Body of pancreas (tissue), 4 donors: Measurements from ENCODE around the gene B3GAT3. TPM values are rescaled to one million over a fixed set of nuclear protein-coding genes. Genes with fewer than 3 reads are reported as not detected.
"Not testable (repeated sequence)": the region's sequence is repeated elsewhere in the genome, so short reads cannot be mapped to it uniquely, and the experiment has no call there.

Experiments
- ATAC-seq: fragments of 150-250 bp; one replicate; pipeline ENCODE4 v1.9.1; 2016
- DNase-seq, 4 donors: peaks; one replicate each; pipeline ENCODE4 v3.0.0-alpha.2; 2019
- H3K27ac ChIP-seq, 4 donors: fragments of 200-600 bp; sonication (generic); 1 replicate in 3 of 4; 2 replicates in 1 of 4; pipeline versions ENCODE4 v1.5.1 to v1.6.1; 2016 to 2019; ENCODE audit warnings: mild to moderate bottlenecking in 1 of 4, mixed read lengths in 1 of 4, moderate library complexity in 1 of 4
- H3K27me3 ChIP-seq, 2 donors: fragments of 200-600 bp; sonication (generic); one replicate each; pipeline ENCODE4 v1.6.0; 2016; ENCODE audit warnings: mild to moderate bottlenecking in 1 of 2
- H3K36me3 ChIP-seq, 2 donors: fragments of 200-600 bp; sonication (generic); replicated peaks in 1 of 2; 2 replicates each; pipeline ENCODE4 v1.5.1; 2016; ENCODE audit warnings: low read depth in 2 of 2; ENCODE audit not compliant: insufficient read depth in 1 of 2
- H3K4me1 ChIP-seq: fragments of 200-600 bp; sonication (generic); one replicate; pipeline ENCODE4 v1.6.0; 2016
- H3K4me3 ChIP-seq, 2 donors: fragments of 200-600 bp; sonication (generic); 1 replicate in 1 of 2; 2 replicates in 1 of 2; pipeline ENCODE4 v1.5.1; 2016 to 2019
- H3K9me3 ChIP-seq, 3 donors: fragments of 200-600 bp; sonication (generic); 1 replicate in 2 of 3; 2 replicates in 1 of 3; pipeline ENCODE4 v1.5.1; 2016
- POLR2A ChIP-seq, 3 donors: fragments of 450-650 bp; IDR thresholded peaks; one replicate each; pipeline ENCODE4 v1.6.1; 2016; ENCODE audit warnings: antibody characterized with exemption in 3 of 3, mild to moderate bottlenecking in 2 of 3
- WGBS, 2 donors: methylation state at CpG; one replicate each; pipeline ENCODE4 v1.1.5; 2017; 5-methylcytosine and 5-hydroxymethylcytosine counted together
- intact Hi-C: fragments of 100-400 bp; cut with DNase I; formaldehyde crosslinking; loops from one replicate; pipeline ENCODE4 v1.15.1; 2023
- total RNA-seq, 2 donors: library from RNA; depleted of rRNA; stranded (reverse); fragments of >200 nt; gene quantifications; one replicate each; pipeline ENCODE4 v1.1.0, GENCODE V29; 2016
- TF ChIP-seq, protein P1 (sequence below), 7 experiments: fragments of 450-650 bp in 4 of 7; fragments of 200-600 bp in 3 of 7; sonication (generic) in 3 of 7; IDR thresholded peaks; one replicate each; pipeline ENCODE4 v1.5.1; 2016 to 2019; ENCODE audit warnings: antibody characterized with exemption in 7 of 7

Gene B3GAT3
- total RNA-seq, 2 donors from 2014 or later: 17.1 to 63.0 TPM

DNA sequence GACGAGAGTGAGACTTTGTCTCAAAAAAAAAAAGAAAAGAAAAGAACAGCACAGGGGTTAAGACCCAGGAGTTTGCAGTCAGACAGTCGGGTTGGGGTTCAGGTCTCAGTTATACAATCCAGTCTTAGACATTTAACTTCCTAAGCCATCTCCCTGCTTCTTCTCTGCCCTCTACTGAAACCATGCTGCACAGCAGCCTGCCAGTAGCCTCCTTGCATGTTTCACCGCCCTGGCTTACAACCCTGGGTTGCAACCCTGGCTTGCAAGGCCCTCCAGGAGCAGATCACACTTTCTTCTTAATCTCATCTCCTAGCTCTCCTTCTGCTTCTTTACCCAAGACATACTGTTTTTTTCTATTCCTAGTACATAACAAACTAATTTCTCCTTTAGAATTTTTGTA lies 5.9 kb upstream of the B3GAT3 start:
- Histone ChIP-seq H3K27me3 (no peaks in the 10 kb centered on the region), H3K27ac (no peak overlapping the region), H3K9me3 (no peaks in the 10 kb centered on the region), H3K4me3 (no peak overlapping the region), H3K4me1 (no peaks in the 10 kb centered on the region), H3K36me3 (peaks cover 36 to 64% of the 10 kb centered on the region in 2 donors)
- intact Hi-C loops: no loop called here
- TF ChIP-seq POLR2A (IDR thresholded peaks at IDR 0.05): no peak
- TF ChIP-seq, protein P1, sequence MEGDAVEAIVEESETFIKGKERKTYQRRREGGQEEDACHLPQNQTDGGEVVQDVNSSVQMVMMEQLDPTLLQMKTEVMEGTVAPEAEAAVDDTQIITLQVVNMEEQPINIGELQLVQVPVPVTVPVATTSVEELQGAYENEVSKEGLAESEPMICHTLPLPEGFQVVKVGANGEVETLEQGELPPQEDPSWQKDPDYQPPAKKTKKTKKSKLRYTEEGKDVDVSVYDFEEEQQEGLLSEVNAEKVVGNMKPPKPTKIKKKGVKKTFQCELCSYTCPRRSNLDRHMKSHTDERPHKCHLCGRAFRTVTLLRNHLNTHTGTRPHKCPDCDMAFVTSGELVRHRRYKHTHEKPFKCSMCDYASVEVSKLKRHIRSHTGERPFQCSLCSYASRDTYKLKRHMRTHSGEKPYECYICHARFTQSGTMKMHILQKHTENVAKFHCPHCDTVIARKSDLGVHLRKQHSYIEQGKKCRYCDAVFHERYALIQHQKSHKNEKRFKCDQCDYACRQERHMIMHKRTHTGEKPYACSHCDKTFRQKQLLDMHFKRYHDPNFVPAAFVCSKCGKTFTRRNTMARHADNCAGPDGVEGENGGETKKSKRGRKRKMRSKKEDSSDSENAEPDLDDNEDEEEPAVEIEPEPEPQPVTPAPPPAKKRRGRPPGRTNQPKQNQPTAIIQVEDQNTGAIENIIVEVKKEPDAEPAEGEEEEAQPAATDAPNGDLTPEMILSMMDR (IDR thresholded peaks at IDR 0.05): no peak
- no peak for ATAC-seq
- DNase-seq: no peak
- whole genome bisulfite sequencing, 2 donors: 91 to 98% methylated on average over 3 of the region's 3 CpGs

DNA sequence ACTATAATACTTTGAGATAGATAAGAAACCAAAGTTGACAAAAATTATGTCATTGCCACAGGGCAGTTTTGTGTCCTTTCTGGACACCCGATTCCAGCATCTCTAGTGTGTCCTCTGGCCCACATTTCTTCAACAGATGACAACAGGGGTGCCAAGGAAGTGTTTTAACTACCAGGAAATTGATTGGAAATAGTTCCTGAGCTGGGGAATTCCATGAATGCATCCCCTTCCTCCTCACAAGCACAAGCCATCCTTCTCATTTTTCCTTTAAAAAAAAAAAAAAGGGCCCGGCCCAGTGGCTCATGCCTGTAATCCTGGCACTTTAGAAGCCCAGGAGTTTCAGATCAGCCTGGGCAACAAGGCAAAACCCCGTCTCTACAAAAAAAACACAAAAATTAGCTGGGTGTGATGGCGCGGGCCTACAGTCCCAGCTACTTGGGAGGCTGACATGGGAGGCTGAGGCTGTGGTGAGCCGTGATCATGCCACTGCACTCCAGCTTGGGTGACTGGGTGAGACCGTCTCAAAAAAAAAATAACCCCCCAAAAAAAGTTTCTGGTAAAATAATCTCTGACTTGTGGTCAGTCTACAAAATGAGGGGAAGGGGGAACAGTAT lies 797 bp upstream of the B3GAT3 start:
- no peak for ATAC-seq

DNA sequence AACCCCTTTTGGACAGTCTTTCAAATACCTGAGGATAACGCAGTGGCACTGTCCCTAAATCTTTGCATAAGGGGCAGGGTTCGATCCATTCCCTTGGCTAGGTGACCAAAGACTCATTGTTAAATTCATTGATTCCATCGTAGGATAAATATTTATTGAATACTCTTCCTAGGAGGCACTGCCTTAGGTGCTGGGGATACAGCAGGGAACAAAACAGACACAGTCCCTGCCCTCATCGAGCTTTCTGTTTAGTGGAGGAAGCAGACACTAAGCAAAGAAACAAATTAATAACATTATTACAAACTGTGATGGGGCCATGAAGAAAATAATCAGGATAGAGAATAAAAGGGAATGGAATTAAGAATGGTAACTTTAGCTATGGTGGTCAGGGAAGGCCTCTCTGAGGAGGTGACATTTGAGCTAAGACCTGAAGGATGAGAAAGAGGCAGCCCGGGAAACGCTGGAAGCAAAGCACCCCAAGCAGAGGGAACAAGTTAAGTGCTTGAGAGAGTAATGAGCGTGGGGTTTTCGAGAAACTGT lies 689 bp downstream of the B3GAT3 start:
- ATAC-seq: no peak
- peak overlapping the region; percentile 40 to 86 (median 80) for H3K27ac ChIP-seq
- no peaks in the 10 kb centered on the region for H3K27me3 ChIP-seq
- WGBS, 2 donors: 16 to 25% methylated on average over 8 of the region's 8 CpGs
- peaks cover 19% of the 10 kb centered on the region for H3K4me1 ChIP-seq
- DNase-seq: no peak
- TF ChIP-seq POLR2A (IDR thresholded peaks at IDR 0.05): no peak
- TF ChIP-seq, protein P1 (IDR thresholded peaks at IDR 0.05): no peak
- peak overlapping the region; percentile 54 to 64 for H3K4me3 ChIP-seq
- no peaks in the 10 kb centered on the region for H3K9me3 ChIP-seq
- peaks cover 9 to 15% of the 10 kb centered on the region in 2 donors for H3K36me3 ChIP-seq
- intact Hi-C loops: no loop called here

More for the DNA sequence above, 797 bp upstream of the B3GAT3 start:
- TF ChIP-seq, protein P1 (IDR thresholded peaks at IDR 0.05): no peak
- TF ChIP-seq POLR2A (IDR thresholded peaks at IDR 0.05): no peak
- H3K9me3 ChIP-seq: no peaks in the 10 kb centered on the region
- peaks cover 19% of the 10 kb centered on the region for H3K4me1 ChIP-seq
- intact Hi-C loops: no loop called here
- 83 to 84% methylated on average over 7 of the region's 7 CpGs for WGBS, 2 donors
- H3K27ac ChIP-seq: peak overlapping the region; percentile 40 to 86 (median 80)
- H3K36me3 ChIP-seq: peaks cover 15 to 23% of the 10 kb centered on the region in 2 donors
- no peaks in the 10 kb centered on the region for H3K27me3 ChIP-seq
- no peak for DNase-seq
- no peak overlapping the region for H3K4me3 ChIP-seq

DNA sequence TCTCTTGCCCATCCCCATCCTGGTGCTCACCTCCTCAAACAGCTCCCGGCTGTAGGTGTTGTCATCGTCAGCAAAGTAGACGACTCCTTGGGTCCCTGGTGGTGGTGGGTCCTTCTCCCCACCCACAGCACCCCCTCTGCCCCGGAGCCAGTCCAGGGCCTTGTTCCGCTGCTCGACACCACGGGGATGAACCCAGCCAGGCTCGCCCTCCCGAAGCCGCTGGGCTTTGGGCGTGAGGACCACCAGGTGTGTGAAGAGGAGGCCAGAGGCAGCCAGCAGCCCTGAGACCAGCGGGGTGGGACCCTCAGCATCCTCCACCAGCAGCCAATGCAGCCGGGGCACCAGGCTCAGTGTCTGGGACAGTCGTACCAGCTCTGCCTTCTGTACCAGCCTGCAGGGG lies 4.8 kb downstream of the B3GAT3 start:
- peaks cover 24% of the 10 kb centered on the region for H3K4me1 ChIP-seq
- H3K4me3 ChIP-seq, DNase-seq, intact Hi-C loops, ATAC-seq, H3K27ac ChIP-seq, H3K27me3 ChIP-seq, H3K36me3 ChIP-seq, H3K9me3 ChIP-seq: not testable (repeated sequence)
- WGBS, 2 donors: 95% methylated on average over 14 of the region's 14 CpGs; no CpG with 5 or more reads in 1 of the 2 donors

DNA sequence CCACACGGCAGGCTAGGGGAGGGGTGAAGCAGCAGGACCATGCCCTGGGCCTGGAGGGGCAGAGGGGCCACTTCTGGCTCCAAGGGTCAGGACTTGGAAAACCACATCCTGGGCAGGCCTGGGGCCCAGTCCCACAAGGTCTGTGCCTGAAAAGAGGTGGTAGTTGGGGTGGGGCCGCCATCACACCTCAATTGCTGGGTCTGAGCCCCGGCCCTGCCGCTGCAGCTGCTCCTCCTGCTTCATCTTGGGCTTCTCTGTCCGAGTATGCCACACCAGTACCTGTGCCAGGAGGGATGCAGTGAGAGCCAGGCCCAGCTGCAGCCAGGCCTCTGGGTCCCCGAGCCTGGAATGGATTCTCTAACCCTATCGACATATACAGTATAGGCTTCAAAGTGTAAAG lies 6.3 kb downstream of the B3GAT3 start:
- ATAC-seq (no peak), DNase-seq (no peak)
- Histone ChIP-seq H3K4me3 (no peak overlapping the region), H3K27ac (no peak overlapping the region), H3K27me3 (no peaks in the 10 kb centered on the region), H3K36me3 (peaks cover 0 to 3% of the 10 kb centered on the region in 2 donors), H3K9me3 (no peaks in the 10 kb centered on the region), H3K4me1 (peaks cover 26% of the 10 kb centered on the region)
- TF ChIP-seq, protein P1 (IDR thresholded peaks at IDR 0.05): no peak
- no peak for TF ChIP-seq POLR2A (IDR thresholded peaks at IDR 0.05)
- intact Hi-C loops: no loop called here
- WGBS, 2 donors: 73 to 89% methylated on average over 3 to 7 of the region's 7 CpGs
